Measurements from ENCODE around the gene ULBP3. TPM values are rescaled to one million over a fixed set of nuclear protein-coding genes. Genes with fewer than 3 reads are reported as not detected.

The ULBP3 gene
- total and polyA plus RNA-seq, 2 of the 13 experiments (the other 11 are each of a cell fraction or from before 2014, with no cell fraction given) = 0.42 to 0.48 TPM

GRCh38 chr6:150053450-150053849 lies 15.5 kb downstream of the ULBP3 start:
- no TSS peak for BruUV-seq (replicated peaks)
- H3K4me1 ChIP-seq (ENCODE audit: insufficient read depth, low read length) = no peaks in the 10 kb centered on the region
- in situ Hi-C loops (cut with HindIII; ENCODE audit: extremely low pct_ligation_motif_present, low pct_unique_long_range_greater_than_20kb) (no loop called here), intact Hi-C loops (cut with micrococcal nuclease; ENCODE audit: unreplicated experiment) (no loop called here)
- TF ChIP-seq HDAC1 (CRISPR knock-in tag; IDR thresholded peaks at IDR 0.05) = no peak
- no peak for TF ChIP-seq ZNF235 (CRISPR knock-in tag; IDR thresholded peaks at IDR 0.05; ENCODE audit: borderline replicate concordance)
- no peak for TF ChIP-seq ARID5B (CRISPR knock-in tag; IDR thresholded peaks at IDR 0.05)
- TF ChIP-seq ZNF10 (CRISPR knock-in tag; IDR thresholded peaks at IDR 0.05; ENCODE audit: borderline replicate concordance, low read depth) = no peak
- no peak for TF ChIP-seq PRPF4 (IDR thresholded peaks at IDR 0.05; ENCODE audit: low read depth, low read length, poor library complexity, severe bottlenecking)
- TF ChIP-seq, protein P1, sequence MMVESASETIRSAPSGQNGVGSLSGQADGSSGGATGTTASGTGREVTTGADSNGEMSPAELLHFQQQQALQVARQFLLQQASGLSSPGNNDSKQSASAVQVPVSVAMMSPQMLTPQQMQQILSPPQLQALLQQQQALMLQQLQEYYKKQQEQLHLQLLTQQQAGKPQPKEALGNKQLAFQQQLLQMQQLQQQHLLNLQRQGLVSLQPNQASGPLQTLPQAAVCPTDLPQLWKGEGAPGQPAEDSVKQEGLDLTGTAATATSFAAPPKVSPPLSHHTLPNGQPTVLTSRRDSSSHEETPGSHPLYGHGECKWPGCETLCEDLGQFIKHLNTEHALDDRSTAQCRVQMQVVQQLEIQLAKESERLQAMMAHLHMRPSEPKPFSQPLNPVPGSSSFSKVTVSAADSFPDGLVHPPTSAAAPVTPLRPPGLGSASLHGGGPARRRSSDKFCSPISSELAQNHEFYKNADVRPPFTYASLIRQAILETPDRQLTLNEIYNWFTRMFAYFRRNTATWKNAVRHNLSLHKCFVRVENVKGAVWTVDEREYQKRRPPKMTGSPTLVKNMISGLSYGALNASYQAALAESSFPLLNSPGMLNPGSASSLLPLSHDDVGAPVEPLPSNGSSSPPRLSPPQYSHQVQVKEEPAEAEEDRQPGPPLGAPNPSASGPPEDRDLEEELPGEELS (CRISPR knock-in tag; IDR thresholded peaks at IDR 0.05) = no peak
- TF ChIP-seq JUND (CRISPR knock-in tag; IDR thresholded peaks at IDR 0.05) = no peak
- no peak for TF ChIP-seq YY1 (IDR thresholded peaks at IDR 0.05; ENCODE audit: insufficient read depth, insufficient replicate concordance, low read depth, low read length)
- TF ChIP-seq ZNF576 (CRISPR knock-in tag; IDR thresholded peaks at IDR 0.05) = no peak
- no peak for TF ChIP-seq BHLHE40 (IDR thresholded peaks at IDR 0.05; ENCODE audit: low read length)
- CTCF ChIA-PET (ENCODE audit: low intra/inter-chr PET ratio, low total read pairs) = no interaction called here
- FAIRE-seq = no peak
- no peaks in the 10 kb centered on the region for H3K79me2 ChIP-seq (ENCODE audit: insufficient read depth, low read length)
- no peak overlapping the region for H2AFZ ChIP-seq (ENCODE audit: low read length)
- peaks cover 7 to 61% of the 10 kb centered on the region in 2 experiments for H3K27me3 ChIP-seq (ENCODE audit: control insufficient read depth in 1 of 2, insufficient read depth in 2 of 2, low read length in 2 of 2)
- ATAC-seq = peak; percentile 53
- H4K20me1 ChIP-seq (ENCODE audit: insufficient read depth, low read length) = no peaks in the 10 kb centered on the region
- H3K4me3 ChIP-seq (replicated peaks in 1 of 3; ENCODE audit: insufficient read depth in 1 of 3, low read depth in 2 of 3, low read length in 3 of 3) = no peak overlapping the region
- H3K9me3 ChIP-seq (ENCODE audit: low read length) = no peaks in the 10 kb centered on the region
- 5% methylated on average over 6 of the region's 11 CpGs for WGBS (ENCODE audit: low lambda C conversion rate)
- POLR2A ChIA-PET = no interaction called here
- H3K27ac ChIP-seq (ENCODE audit: extremely low read length, insufficient read depth, low read length) = no peak overlapping the region
- no peak overlapping the region for H3K4me2 ChIP-seq (ENCODE audit: low read depth, low read length)
- no peak overlapping the region for H3K9ac ChIP-seq (ENCODE audit: insufficient read depth, low read depth, low read length)
- H3K36me3 ChIP-seq (replicated peaks in 1 of 2; ENCODE audit: control insufficient read depth in 1 of 2, insufficient read depth in 2 of 2, low read length in 2 of 2) = no peaks in the 10 kb centered on the region
- no peak for DNase-seq (ENCODE audit: low spot score)
